DND-41 (cell line): ENCODE results near the gene KCNT2.
"Not testable (repeated sequence)": the region's sequence is repeated elsewhere in the genome, so short reads cannot be mapped to it uniquely, and the experiment has no call there.

Experiments used
- ATAC-seq: fragments of 200-7000 bp; cut with Tn5 transposase; 3 replicates; pipeline ENCODE4 v1.9.1; 2021; ENCODE audit warnings: low read depth; ENCODE audit not compliant: insufficient read depth
- DNase-seq: peaks from one replicate; pipeline ENCODE4 v3.0.0-alpha.2; 2020
- H2AFZ ChIP-seq: 2 replicates; pipeline ENCODE4 v1.6.0; 2012; ENCODE audit warnings: low read depth, low read length
- H3K27ac ChIP-seq: 2 replicates; pipeline ENCODE4 v1.5.1; 2012; ENCODE audit warnings: low read length, inconsistent platforms
- H3K27me3 ChIP-seq: fragments of 200-600 bp; sonication (generic); 2 replicates; pipeline ENCODE4 v1.6.0; 2012; ENCODE audit warnings: low read length, mild to moderate bottlenecking, inconsistent platforms; ENCODE audit not compliant: insufficient read depth, poor library complexity
- H3K36me3 ChIP-seq: 2 replicates; pipeline ENCODE4 v1.5.1; 2012; ENCODE audit warnings: low read length, inconsistent platforms; ENCODE audit not compliant: insufficient read depth
- H3K4me1 ChIP-seq: 2 replicates; pipeline ENCODE4 v1.5.1; 2012; ENCODE audit warnings: mild to moderate bottlenecking, low read length; ENCODE audit not compliant: insufficient read depth
- H3K4me2 ChIP-seq: 2 replicates; pipeline ENCODE4 v1.6.0; 2012; ENCODE audit warnings: mild to moderate bottlenecking, moderate library complexity, low read length, inconsistent platforms; ENCODE audit not compliant: insufficient read depth
- H3K4me3 ChIP-seq, 2 experiments: fragments of 200-600 bp in 1 of 2; shearing (Covaris generic) in 1 of 2; 2 replicates each; pipeline ENCODE4 v1.5.1; 2012 to 2016; ENCODE audit warnings: inconsistent platforms in 2 of 2, low read length in 2 of 2, mild to moderate bottlenecking in 2 of 2, low read depth in 1 of 2, moderate library complexity in 1 of 2
- H3K79me2 ChIP-seq: 2 replicates; pipeline ENCODE4 v1.6.0; 2012; ENCODE audit warnings: low read length, inconsistent platforms; ENCODE audit not compliant: insufficient read depth
- H3K9ac ChIP-seq: 2 replicates; pipeline ENCODE4 v1.6.0; 2012; ENCODE audit warnings: low read depth, mild to moderate bottlenecking, inconsistent platforms, low read length, moderate library complexity
- H3K9me3 ChIP-seq: 2 replicates; pipeline ENCODE4 v1.5.1; 2012; ENCODE audit warnings: low read length, moderate library complexity, mild to moderate bottlenecking, inconsistent platforms; ENCODE audit not compliant: insufficient read depth, severe bottlenecking
- H4K20me1 ChIP-seq: 2 replicates; pipeline ENCODE4 v1.6.0; 2012; ENCODE audit warnings: low read length; ENCODE audit not compliant: insufficient read depth
- CTCF ChIP-seq: IDR thresholded peaks from 2 replicates; pipeline ENCODE4 v1.5.1; 2012; ENCODE audit warnings: borderline replicate concordance, low read length, moderate library complexity, mild to moderate bottlenecking; ENCODE audit not compliant: poor library complexity, severe bottlenecking; ENCODE audit errors: extremely low read depth
- EZH2 ChIP-seq: IDR thresholded peaks from 3 replicates; pipeline ENCODE4 v1.6.1; 2012; ENCODE audit warnings: borderline replicate concordance, low read depth, mild to moderate bottlenecking, moderate library complexity, low read length, inconsistent platforms; ENCODE audit not compliant: severe bottlenecking

Gene KCNT2

GRCh38 chr1:196650403-196650802 lies 42.2 kb upstream of the KCNT2 start:
- Histone ChIP-seq H3K27ac (peak overlapping the region; percentile 82), H3K9me3 (no peaks in the 10 kb centered on the region), H3K36me3 (no peaks in the 10 kb centered on the region), H3K9ac (peak overlapping the region; percentile 52), H4K20me1 (no peaks in the 10 kb centered on the region), H3K4me2 (peak overlapping the region; percentile 69), H3K27me3 (no peaks in the 10 kb centered on the region), H3K4me1 (peaks cover 41% of the 10 kb centered on the region), H2AFZ (peak overlapping the region; percentile 70), H3K79me2 (peaks cover 36% of the 10 kb centered on the region), H3K4me3 (peak overlapping the region in 1 of 2 experiments; percentile 60; a peak in 2 of 4 replicates)
- ATAC-seq, result peak; percentile 41
- TF ChIP-seq CTCF (no peak), EZH2 (no peak)
- DNase-seq, result peak; percentile 50

DNA sequence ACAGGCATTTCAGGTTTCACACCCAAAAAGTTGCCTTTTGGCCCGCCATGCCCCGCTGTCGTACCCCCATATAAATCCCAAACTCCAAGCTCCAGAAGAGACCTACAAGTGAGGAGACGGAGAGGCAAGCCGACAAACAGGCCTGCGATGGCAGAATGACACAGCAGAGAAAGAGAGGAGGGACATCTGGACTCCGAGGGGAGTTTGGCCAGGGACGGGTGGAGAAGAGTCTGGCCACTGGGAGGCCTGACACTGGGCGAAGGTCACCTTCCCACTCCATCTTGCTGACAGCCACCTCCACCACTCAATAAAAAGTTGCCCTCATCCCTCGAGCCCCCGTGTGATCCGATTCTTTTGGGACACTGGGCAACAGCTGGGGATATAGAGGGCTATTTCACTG lies 41.8 kb upstream of the KCNT2 start:
- H4K20me1 ChIP-seq, result no peaks in the 10 kb centered on the region
- peaks cover 32% of the 10 kb centered on the region for H3K79me2 ChIP-seq
- peaks cover 37% of the 10 kb centered on the region for H3K4me1 ChIP-seq
- H2AFZ ChIP-seq, result peak overlapping the region; percentile 70
- H3K4me2 ChIP-seq, result peak overlapping the region; percentile 69
- no peak for TF ChIP-seq EZH2
- TF ChIP-seq CTCF, result no peak
- peak overlapping the region; percentile 52 for H3K9ac ChIP-seq
- H3K27ac ChIP-seq, result peak overlapping the region; percentile 82
- H3K27me3 ChIP-seq, result no peaks in the 10 kb centered on the region
- no peaks in the 10 kb centered on the region for H3K9me3 ChIP-seq
- DNase-seq, result no peak
- no peak for ATAC-seq
- peak overlapping the region in 1 of 2 experiments; percentile 60; a peak in 2 of 4 replicates for H3K4me3 ChIP-seq
- no peaks in the 10 kb centered on the region for H3K36me3 ChIP-seq

GRCh38 chr1:196640976-196641375 lies 32.7 kb upstream of the KCNT2 start:
- Histone ChIP-seq H3K27me3 (no peaks in the 10 kb centered on the region), H2AFZ (no peak overlapping the region), H3K4me2 (no peak overlapping the region), H3K9ac (no peak overlapping the region), H3K27ac (no peak overlapping the region), H4K20me1 (no peaks in the 10 kb centered on the region), H3K4me1 (no peaks in the 10 kb centered on the region), H3K79me2 (no peaks in the 10 kb centered on the region), H3K4me3 (no peak overlapping the region), H3K9me3 (no peaks in the 10 kb centered on the region), H3K36me3 (no peaks in the 10 kb centered on the region)
- no peak for ATAC-seq
- no peak for TF ChIP-seq CTCF
- no peak for DNase-seq

DNA sequence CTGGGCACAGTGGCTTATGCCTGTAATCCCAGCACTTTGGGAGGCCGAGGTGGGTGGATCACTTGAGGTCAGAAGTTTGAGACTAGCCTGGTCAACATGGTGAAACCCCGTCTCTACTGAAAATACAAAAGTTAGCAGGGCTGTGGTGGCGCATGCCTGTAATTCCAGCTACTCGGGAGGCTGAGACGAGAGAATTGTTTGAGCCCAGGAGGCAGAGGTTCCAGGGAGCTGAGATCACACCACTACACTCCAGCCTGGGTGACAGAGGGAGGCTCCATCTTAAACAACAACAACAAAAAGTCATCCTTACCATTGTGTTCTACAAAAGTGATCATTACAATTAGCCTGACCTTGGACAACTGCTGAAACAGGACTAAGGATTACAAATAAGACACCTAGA lies 31.1 kb upstream of the KCNT2 start:
- H2AFZ ChIP-seq, H3K9ac ChIP-seq, ATAC-seq, H3K9me3 ChIP-seq, H4K20me1 ChIP-seq, H3K4me3 ChIP-seq, H3K4me1 ChIP-seq, DNase-seq, H3K27ac ChIP-seq, H3K79me2 ChIP-seq, H3K27me3 ChIP-seq, H3K4me2 ChIP-seq, H3K36me3 ChIP-seq: not testable (repeated sequence)
